B cell (primary cell): ENCODE measurements around the gene ABCC5.

ENCODE experiments used
- EZH2 ChIP-seq: IDR thresholded peaks from 2 replicates; pipeline ENCODE4 v1.6.1; 2012; ENCODE audit warnings: borderline replicate concordance, low read depth, mild to moderate bottlenecking, moderate library complexity, low read length; ENCODE audit not compliant: insufficient read depth, poor library complexity, severe bottlenecking
- TF ChIP-seq, protein P1 (sequence below): fragments of 200-600 bp; IDR thresholded peaks from one replicate; pipeline ENCODE4 v1.8.0; 2022; ENCODE audit warnings: antibody characterized with exemption, mild to moderate bottlenecking

DNA sequence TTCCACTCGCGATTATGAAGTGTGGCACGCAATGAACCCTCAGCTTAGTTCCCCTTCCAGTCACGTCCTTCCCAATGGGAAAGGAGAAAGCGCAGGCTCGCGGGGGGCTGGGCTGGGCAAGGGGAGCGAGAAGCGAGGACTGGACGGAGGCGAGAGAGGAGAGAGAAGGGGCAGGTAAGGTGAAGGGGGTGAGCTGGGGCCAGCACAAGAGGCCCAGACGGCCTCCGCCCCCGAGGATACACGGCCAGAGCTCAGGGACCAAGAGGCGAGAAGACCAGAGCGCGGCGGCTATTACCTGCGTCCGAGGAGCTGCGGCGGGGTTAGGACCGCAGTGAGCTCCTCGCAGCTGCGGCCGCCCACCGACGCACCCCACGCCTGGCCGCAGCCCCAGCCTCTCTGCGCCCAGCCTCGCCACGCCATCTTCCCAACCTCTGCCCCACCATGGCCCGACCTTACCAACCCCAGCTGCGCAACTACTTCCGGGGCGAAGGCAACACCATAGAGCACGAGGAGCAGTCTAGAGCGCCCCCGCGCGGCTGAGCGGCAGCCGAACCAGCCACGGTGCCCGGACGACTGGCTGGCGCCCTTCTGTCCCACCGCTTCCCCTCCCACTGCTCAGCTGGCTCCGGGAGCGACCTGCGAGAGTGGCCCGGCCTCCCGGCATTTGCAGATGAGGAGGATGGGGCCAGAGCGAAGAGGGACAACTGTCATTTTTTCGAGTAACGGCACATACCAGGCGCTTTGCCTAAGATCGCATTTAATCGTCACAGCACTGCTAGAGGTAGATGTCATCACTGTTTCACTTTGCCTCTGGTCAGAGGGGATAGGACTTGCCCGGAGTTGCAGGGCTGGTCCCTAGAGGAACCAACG, 133.0 kb downstream of the ABCC5 start, which contains the start of gene PARL:
- TF ChIP-seq, protein P1, sequence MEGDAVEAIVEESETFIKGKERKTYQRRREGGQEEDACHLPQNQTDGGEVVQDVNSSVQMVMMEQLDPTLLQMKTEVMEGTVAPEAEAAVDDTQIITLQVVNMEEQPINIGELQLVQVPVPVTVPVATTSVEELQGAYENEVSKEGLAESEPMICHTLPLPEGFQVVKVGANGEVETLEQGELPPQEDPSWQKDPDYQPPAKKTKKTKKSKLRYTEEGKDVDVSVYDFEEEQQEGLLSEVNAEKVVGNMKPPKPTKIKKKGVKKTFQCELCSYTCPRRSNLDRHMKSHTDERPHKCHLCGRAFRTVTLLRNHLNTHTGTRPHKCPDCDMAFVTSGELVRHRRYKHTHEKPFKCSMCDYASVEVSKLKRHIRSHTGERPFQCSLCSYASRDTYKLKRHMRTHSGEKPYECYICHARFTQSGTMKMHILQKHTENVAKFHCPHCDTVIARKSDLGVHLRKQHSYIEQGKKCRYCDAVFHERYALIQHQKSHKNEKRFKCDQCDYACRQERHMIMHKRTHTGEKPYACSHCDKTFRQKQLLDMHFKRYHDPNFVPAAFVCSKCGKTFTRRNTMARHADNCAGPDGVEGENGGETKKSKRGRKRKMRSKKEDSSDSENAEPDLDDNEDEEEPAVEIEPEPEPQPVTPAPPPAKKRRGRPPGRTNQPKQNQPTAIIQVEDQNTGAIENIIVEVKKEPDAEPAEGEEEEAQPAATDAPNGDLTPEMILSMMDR = peak; percentile 90
- TF ChIP-seq EZH2 = no peak
